Heart left ventricle (tissue), 13 donors: ENCODE data around the gene RNF217.

Experiments
- POLR2A ChIP-seq, 2 donors: fragments of 450-650 bp; IDR thresholded peaks; one replicate each; pipeline ENCODE4 v1.6.1; 2017; ENCODE audit warnings: antibody characterized with exemption in 2 of 2, mild to moderate bottlenecking in 2 of 2, moderate library complexity in 2 of 2
- TF ChIP-seq, protein P1 (sequence below), 12 donors: fragments of 200-600 bp; sonication (generic) in 4 of 12; IDR thresholded peaks; one replicate each; pipeline versions ENCODE4 v1.5.0 to v1.8.0; 2018 to 2022; ENCODE audit warnings: antibody characterized with exemption in 12 of 12, mild to moderate bottlenecking in 5 of 12
- donor health status: ischemic (EF 13 %, LVEDD 7.1; RV severe dilation, severe dysfunction).
- donor health status: DM: no; HTN: yes; CAD: no.
- donor health status: DM: no; HTN: no; CAD: no.
- donor health status: ischemic (EF 25% LVEDD 6.9; RV normal size, moderate dysfunction).
- donor health status: ischemic (EF 25% LVEDD 5.7; RV mildly dilated, moderate dysfunction).
- donor health status: ischemic (EF 35%, LVEDD 5.7; RV mildly dilated, moderate dysfunction).
- donor health status: nonischemic (EF 11% LVEDD 7.7; RV severe dilation, severe dysfunction).
- donor health status: DM: yes; HTN: yes; CAD: no.
- donor health status: PGD.
- donor health status: ischemic (EF 29% LVEDD 5.4; RV normal size, mild dysfunction).
- donor health status: nonischemic (EF 23%, LVEDD 6.1; RV moderate dilation, normal function).

DNA sequence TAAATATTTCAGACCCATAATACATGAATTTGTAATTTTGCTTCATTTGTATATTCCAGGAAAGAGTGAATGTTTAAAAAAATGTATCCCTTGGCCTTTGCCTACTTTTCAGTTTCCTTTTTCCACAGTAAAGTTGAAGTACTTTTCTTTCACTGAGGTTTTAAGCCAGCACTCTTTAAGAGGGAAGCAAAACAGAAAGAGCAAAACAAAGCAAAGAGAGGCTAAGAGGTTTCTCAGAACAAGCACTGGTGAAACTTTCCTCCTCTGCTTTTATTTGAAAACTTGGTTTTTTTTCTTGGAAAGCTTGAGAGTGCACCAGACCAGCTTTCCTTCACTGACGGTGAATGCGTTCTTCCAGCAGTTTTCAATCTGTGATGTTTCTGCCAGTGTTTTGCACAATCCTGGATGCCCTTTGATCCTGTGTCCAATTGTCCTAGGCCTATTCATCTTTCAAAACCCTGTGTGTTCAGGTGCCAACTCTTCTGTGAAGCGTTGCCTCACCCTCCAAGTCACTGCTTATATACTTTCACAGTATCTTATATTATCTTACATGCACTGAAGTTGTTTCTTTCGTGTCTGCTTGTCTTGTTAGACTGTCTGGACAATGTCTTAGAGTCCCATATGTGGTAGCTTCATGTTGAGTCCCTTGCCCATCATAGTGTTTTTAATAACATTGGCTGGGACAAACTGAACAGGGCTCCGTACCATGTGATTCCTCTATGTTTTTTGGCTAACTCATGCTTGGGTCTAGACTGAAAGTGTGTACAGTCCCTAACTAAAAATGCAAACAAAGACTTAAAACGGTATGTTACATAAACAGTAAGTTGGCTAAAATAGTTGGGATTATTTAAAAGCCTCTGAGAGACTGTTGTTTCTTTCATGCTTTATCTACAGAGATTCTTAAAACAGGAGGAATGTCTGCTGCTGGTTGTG, 1.9 kb downstream of the RNF217 start:
- TF ChIP-seq POLR2A (IDR thresholded peaks at IDR 0.05): no peak
- TF ChIP-seq, protein P1, sequence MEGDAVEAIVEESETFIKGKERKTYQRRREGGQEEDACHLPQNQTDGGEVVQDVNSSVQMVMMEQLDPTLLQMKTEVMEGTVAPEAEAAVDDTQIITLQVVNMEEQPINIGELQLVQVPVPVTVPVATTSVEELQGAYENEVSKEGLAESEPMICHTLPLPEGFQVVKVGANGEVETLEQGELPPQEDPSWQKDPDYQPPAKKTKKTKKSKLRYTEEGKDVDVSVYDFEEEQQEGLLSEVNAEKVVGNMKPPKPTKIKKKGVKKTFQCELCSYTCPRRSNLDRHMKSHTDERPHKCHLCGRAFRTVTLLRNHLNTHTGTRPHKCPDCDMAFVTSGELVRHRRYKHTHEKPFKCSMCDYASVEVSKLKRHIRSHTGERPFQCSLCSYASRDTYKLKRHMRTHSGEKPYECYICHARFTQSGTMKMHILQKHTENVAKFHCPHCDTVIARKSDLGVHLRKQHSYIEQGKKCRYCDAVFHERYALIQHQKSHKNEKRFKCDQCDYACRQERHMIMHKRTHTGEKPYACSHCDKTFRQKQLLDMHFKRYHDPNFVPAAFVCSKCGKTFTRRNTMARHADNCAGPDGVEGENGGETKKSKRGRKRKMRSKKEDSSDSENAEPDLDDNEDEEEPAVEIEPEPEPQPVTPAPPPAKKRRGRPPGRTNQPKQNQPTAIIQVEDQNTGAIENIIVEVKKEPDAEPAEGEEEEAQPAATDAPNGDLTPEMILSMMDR (IDR thresholded peaks at IDR 0.05): no peak
